NT2/D1 (cell line): ENCODE data around the gene SPEN.

ENCODE experiments used
- DNase-seq: peaks from one replicate; pipeline ENCODE4 v3.0.0-alpha.2; 2011; ENCODE audit warnings: low read depth, low spot score
- H3K27me3 ChIP-seq: 2 replicates; pipeline ENCODE4 v1.6.0; 2011; ENCODE audit warnings: mild to moderate bottlenecking; ENCODE audit not compliant: insufficient read length, insufficient read depth
- H3K36me3 ChIP-seq: 2 replicates; pipeline ENCODE4 v1.6.1; 2011; ENCODE audit warnings: mild to moderate bottlenecking, low read length, mixed read lengths; ENCODE audit not compliant: insufficient read depth, insufficient read length
- H3K4me1 ChIP-seq: 2 replicates; pipeline ENCODE4 v1.5.1; 2011; ENCODE audit not compliant: insufficient read depth, insufficient read length
- H3K4me3 ChIP-seq: 2 replicates; pipeline ENCODE4 v1.5.1; 2011; ENCODE audit warnings: low read depth; ENCODE audit not compliant: insufficient read length
- H3K9ac ChIP-seq: 2 replicates; pipeline ENCODE4 v1.6.0; 2011; ENCODE audit warnings: low read depth; ENCODE audit not compliant: insufficient read length
- H3K9me3 ChIP-seq: 2 replicates; pipeline ENCODE4 v1.5.1; 2011; ENCODE audit warnings: mild to moderate bottlenecking, low read length; ENCODE audit not compliant: insufficient read depth
- SUZ12 ChIP-seq: IDR thresholded peaks from 2 replicates; pipeline ENCODE4 v1.6.1; 2011; ENCODE audit not compliant: insufficient read length, insufficient read depth; ENCODE audit errors: extremely low read depth
- YY1 ChIP-seq: IDR thresholded peaks from 2 replicates; pipeline ENCODE4 v1.6.1; 2011; ENCODE audit not compliant: insufficient read length, insufficient read depth
- ZNF274 ChIP-seq: IDR thresholded peaks from 2 replicates; pipeline ENCODE4 v1.6.1; 2011; ENCODE audit warnings: mild to moderate bottlenecking, low read depth, low read length

Gene SPEN

GRCh38 chr1:15988856-15989736 is 141.6 kb downstream of the SPEN start:
- Histone ChIP-seq H3K9me3 (no peaks in the 10 kb centered on the region), H3K4me3 (no peak overlapping the region), H3K36me3 (no peaks in the 10 kb centered on the region), H3K9ac (no peak overlapping the region), H3K4me1 (no peaks in the 10 kb centered on the region), H3K27me3 (no peaks in the 10 kb centered on the region)
- DNase-seq: no peak
- TF ChIP-seq ZNF274: no peak
- no peak for TF ChIP-seq SUZ12
- no peak for TF ChIP-seq YY1

GRCh38 chr1:15989776-15990175 is 142.3 kb downstream of the SPEN start:
- Histone ChIP-seq H3K9ac (no peak overlapping the region), H3K4me3 (no peak overlapping the region), H3K36me3 (no peaks in the 10 kb centered on the region), H3K9me3 (no peaks in the 10 kb centered on the region), H3K4me1 (no peaks in the 10 kb centered on the region), H3K27me3 (no peaks in the 10 kb centered on the region)
- no peak for TF ChIP-seq YY1
- TF ChIP-seq SUZ12: no peak
- TF ChIP-seq ZNF274: no peak
- DNase-seq: no peak
